RPMI8226 (cell line): ENCODE data around the gene AFF2.
"Not testable (repeated sequence)": the region's sequence is repeated elsewhere in the genome, so short reads cannot be mapped to it uniquely, and the experiment has no call there.

Experiments used
- DNase-seq: peaks from one replicate; pipeline ENCODE4 v3.0.0-alpha.2; 2015

AFF2 gene

GRCh38 chrX:148871422-148872160, 371.2 kb downstream of the AFF2 start:
- DNase-seq = no peak

GRCh38 chrX:148872161-148872535, 371.7 kb downstream of the AFF2 start:
- no peak for DNase-seq

GRCh38 chrX:148872881-148873280, 372.5 kb downstream of the AFF2 start:
- DNase-seq = no peak

GRCh38 chrX:148874636-148875246, 374.3 kb downstream of the AFF2 start:
- DNase-seq = no peak

- DNase-seq = no peak
Measured at GRCh38 chrX:148878371-148878770, 378.0 kb downstream of the AFF2 start.

- DNase-seq = no peak
Measured at GRCh38 chrX:148885203-148885602, 384.8 kb downstream of the AFF2 start.

GRCh38 chrX:148893395-148893794, 393.0 kb downstream of the AFF2 start:
- DNase-seq = no peak

GRCh38 chrX:148902581-148902980, 402.2 kb downstream of the AFF2 start:
- DNase-seq = no peak

GRCh38 chrX:148903176-148903575, 402.8 kb downstream of the AFF2 start:
- DNase-seq = no peak

- DNase-seq = no peak
Measured at GRCh38 chrX:148904421-148905111, 404.1 kb downstream of the AFF2 start.

GRCh38 chrX:148905400-148905799, 405.0 kb downstream of the AFF2 start:
- DNase-seq = no peak

- not testable (repeated sequence) for DNase-seq
Measured at GRCh38 chrX:148906628-148907027, 406.2 kb downstream of the AFF2 start.

- DNase-seq = no peak
Measured at GRCh38 chrX:148909758-148910157, 409.3 kb downstream of the AFF2 start.

GRCh38 chrX:148913971-148914370, 413.6 kb downstream of the AFF2 start:
- DNase-seq = no peak

- DNase-seq = no peak
Measured at GRCh38 chrX:148914783-148915182, 414.4 kb downstream of the AFF2 start.

- no peak for DNase-seq
Measured at GRCh38 chrX:148915474-148915873, 415.1 kb downstream of the AFF2 start.

- DNase-seq = no peak
Measured at GRCh38 chrX:148917441-148917840, 417.0 kb downstream of the AFF2 start.

GRCh38 chrX:148923631-148924030, 423.2 kb downstream of the AFF2 start:
- DNase-seq = no peak

GRCh38 chrX:148926371-148926770, 426.0 kb downstream of the AFF2 start:
- DNase-seq = no peak

- DNase-seq = no peak
Measured at GRCh38 chrX:148928811-148929210, 428.4 kb downstream of the AFF2 start.

GRCh38 chrX:148929686-148930085, 429.3 kb downstream of the AFF2 start:
- no peak for DNase-seq

- DNase-seq = no peak
Measured at GRCh38 chrX:148930206-148930729, 429.9 kb downstream of the AFF2 start.

GRCh38 chrX:148933881-148934280, 433.5 kb downstream of the AFF2 start:
- no peak for DNase-seq

GRCh38 chrX:148938348-148938747, 437.9 kb downstream of the AFF2 start:
- DNase-seq = no peak
